Thymus (tissue), 11 donors: Measurements from ENCODE around the gene PPP2R2B. TPM values are rescaled to one million over a fixed set of nuclear protein-coding genes. Genes with fewer than 3 reads are reported as not detected.

ENCODE experiments used
- DNase-seq, 9 donors: peaks; one replicate each; pipeline ENCODE4 v3.0.0-alpha.2; 2013; ENCODE audit warnings: low spot score in 9 of 9, low read depth in 6 of 9, missing footprints in 1 of 9
- H3K27ac ChIP-seq, 2 donors: one replicate each; pipeline ENCODE4 v1.5.1; 2013; ENCODE audit warnings: control low read depth in 1 of 2, low read depth in 1 of 2, low read length in 1 of 2, mild to moderate bottlenecking in 1 of 2, moderate library complexity in 1 of 2
- H3K27me3 ChIP-seq, 2 donors: one replicate each; pipeline ENCODE4 v1.5.1; 2013; ENCODE audit warnings: low read length in 1 of 2; ENCODE audit not compliant: control insufficient read depth in 2 of 2, insufficient read depth in 1 of 2
- H3K36me3 ChIP-seq, 2 donors: one replicate each; pipeline ENCODE4 v1.5.1; 2013; ENCODE audit warnings: low read length in 1 of 2, mild to moderate bottlenecking in 1 of 2, moderate library complexity in 1 of 2; ENCODE audit not compliant: control insufficient read depth in 2 of 2, insufficient read depth in 2 of 2
- H3K4me1 ChIP-seq, 2 donors: one replicate each; pipeline ENCODE4 v1.5.1; 2013; ENCODE audit warnings: low read length in 2 of 2; ENCODE audit not compliant: control insufficient read depth in 2 of 2, insufficient read depth in 2 of 2
- H3K4me3 ChIP-seq, 2 donors: one replicate each; pipeline ENCODE4 v1.5.1; 2013; ENCODE audit warnings: low read length in 2 of 2, control low read depth in 1 of 2, mild to moderate bottlenecking in 1 of 2
- H3K9me3 ChIP-seq, 2 donors: one replicate each; pipeline ENCODE4 v1.5.1; 2013; ENCODE audit warnings: low read length in 1 of 2, mild to moderate bottlenecking in 1 of 2; ENCODE audit not compliant: control insufficient read depth in 2 of 2, insufficient read depth in 1 of 2
- WGBS: extraction: QIAGEN DNeasy Blood & Tissue Kit; methylation state at CpG from one replicate; pipeline ENCODE4 v1.1.7; 2013; 5-methylcytosine and 5-hydroxymethylcytosine counted together
- polyA plus RNA-seq: library from polyadenylated mRNA; stranded (reverse); fragments of 200-250 nt; gene quantifications from one replicate; pipeline ENCODE4 v1.2.3, GENCODE V29; 2013
- total RNA-seq: library from RNA; stranded (reverse); fragments of 120-200 nt; gene quantifications from one replicate; pipeline ENCODE4 v1.2.4, GENCODE V29; 2013
- donor health status: healthy.

PPP2R2B gene
- total and polyA plus RNA-seq, 2 donors, result 1.9 to 3.2 TPM

GRCh38 chr5:146717951-146718350, 160.6 kb downstream of the PPP2R2B start:
- Histone ChIP-seq H3K9me3 (no peaks in the 10 kb centered on the region), H3K4me3 (no peak overlapping the region), H3K36me3 (no peaks in the 10 kb centered on the region), H3K4me1 (no peaks in the 10 kb centered on the region), H3K27me3 (no peaks in the 10 kb centered on the region), H3K27ac (no peak overlapping the region)
- DNase-seq, result no peak
- 74% methylated on average over 3 of the region's 3 CpGs for WGBS

- H3K4me3 ChIP-seq, result no peak overlapping the region
- no peaks in the 10 kb centered on the region for H3K4me1 ChIP-seq
- H3K27me3 ChIP-seq, result no peaks in the 10 kb centered on the region
- no peaks in the 10 kb centered on the region for H3K9me3 ChIP-seq
- no peak for DNase-seq
- H3K27ac ChIP-seq, result no peak overlapping the region
- H3K36me3 ChIP-seq, result no peaks in the 10 kb centered on the region
Measured at GRCh38 chr5:146716636-146717035, 161.9 kb downstream of the PPP2R2B start.

- H3K9me3 ChIP-seq, result peaks cover 0 to 4% of the 10 kb centered on the region in 2 donors
- H3K36me3 ChIP-seq, result no peaks in the 10 kb centered on the region
- H3K4me3 ChIP-seq, result no peak overlapping the region
- DNase-seq, result no peak
- WGBS, result 98% methylated on average over 1 of the region's 1 CpG
- H3K4me1 ChIP-seq, result no peaks in the 10 kb centered on the region
- H3K27me3 ChIP-seq, result no peaks in the 10 kb centered on the region
- no peak overlapping the region for H3K27ac ChIP-seq
Measured at GRCh38 chr5:146710348-146710747, 168.2 kb downstream of the PPP2R2B start.

- Histone ChIP-seq H3K4me1 (no peaks in the 10 kb centered on the region), H3K9me3 (peaks cover 0 to 4% of the 10 kb centered on the region in 2 donors), H3K4me3 (no peak overlapping the region), H3K36me3 (no peaks in the 10 kb centered on the region), H3K27ac (no peak overlapping the region), H3K27me3 (no peaks in the 10 kb centered on the region)
- WGBS, result 97% methylated on average over 6 of the region's 6 CpGs
- no peak for DNase-seq
Measured at GRCh38 chr5:146707316-146707715, 171.2 kb downstream of the PPP2R2B start.

- Histone ChIP-seq H3K36me3 (no peaks in the 10 kb centered on the region), H3K27me3 (no peaks in the 10 kb centered on the region), H3K9me3 (peaks cover 0 to 4% of the 10 kb centered on the region in 2 donors), H3K4me3 (no peak overlapping the region), H3K4me1 (no peaks in the 10 kb centered on the region), H3K27ac (no peak overlapping the region)
- WGBS, result 98% methylated on average over 32 of the region's 32 CpGs
- DNase-seq, result no peak
Measured at GRCh38 chr5:146706321-146706972, 172.1 kb downstream of the PPP2R2B start.

GRCh38 chr5:146704949-146705665, 173.4 kb downstream of the PPP2R2B start:
- H3K27ac ChIP-seq, result no peak overlapping the region
- no peak for DNase-seq
- 95% methylated on average over 4 of the region's 4 CpGs for WGBS
- no peaks in the 10 kb centered on the region for H3K36me3 ChIP-seq
- H3K27me3 ChIP-seq, result no peaks in the 10 kb centered on the region
- no peaks in the 10 kb centered on the region for H3K4me1 ChIP-seq
- H3K4me3 ChIP-seq, result no peak overlapping the region
- H3K9me3 ChIP-seq, result peaks cover 0 to 4% of the 10 kb centered on the region in 2 donors

GRCh38 chr5:146703899-146704298, 174.7 kb downstream of the PPP2R2B start:
- Histone ChIP-seq H3K4me1 (no peaks in the 10 kb centered on the region), H3K4me3 (no peak overlapping the region), H3K9me3 (peaks cover 0 to 4% of the 10 kb centered on the region in 2 donors), H3K27me3 (no peaks in the 10 kb centered on the region), H3K36me3 (no peaks in the 10 kb centered on the region), H3K27ac (no peak overlapping the region)
- WGBS, result 39% methylated on average over 1 of the region's 1 CpG
- no peak for DNase-seq

- Histone ChIP-seq H3K4me3 (no peak overlapping the region), H3K4me1 (no peaks in the 10 kb centered on the region), H3K36me3 (no peaks in the 10 kb centered on the region), H3K9me3 (peaks cover 0 to 4% of the 10 kb centered on the region in 2 donors), H3K27me3 (no peaks in the 10 kb centered on the region), H3K27ac (no peak overlapping the region)
- DNase-seq, result no peak
Measured at GRCh38 chr5:146703499-146703898, 175.1 kb downstream of the PPP2R2B start.

- Histone ChIP-seq H3K36me3 (no peaks in the 10 kb centered on the region), H3K9me3 (no peaks in the 10 kb centered on the region), H3K27me3 (no peaks in the 10 kb centered on the region), H3K4me3 (no peak overlapping the region), H3K27ac (no peak overlapping the region), H3K4me1 (no peaks in the 10 kb centered on the region)
- 84% methylated on average over 6 of the region's 6 CpGs for WGBS
- no peak for DNase-seq
Measured at GRCh38 chr5:146699664-146700418, 178.7 kb downstream of the PPP2R2B start.
